HG03575 (cell line): ENCODE data around the gene BRSK1.

ENCODE experiments used
- ATAC-seq: cut with Tn5 transposase; IDR thresholded peaks from one replicate; pipeline ENCODE4 v1.9.1; 2021; ENCODE audit not compliant: unreplicated experiment, insufficient number of reproducible peaks, low FRiP score; ENCODE audit errors: extremely low read depth

Gene BRSK1

GRCh38 chr19:55269299-55269698 lies 14.5 kb upstream of the BRSK1 start:
- ATAC-seq, result no peak

GRCh38 chr19:55270172-55270942 lies 13.4 kb upstream of the BRSK1 start:
- ATAC-seq, result no peak

- ATAC-seq, result no peak
Observed at GRCh38 chr19:55272142-55272541, 11.7 kb upstream of the BRSK1 start.

GRCh38 chr19:55273978-55274707 lies 9.7 kb upstream of the BRSK1 start:
- no peak for ATAC-seq

DNA sequence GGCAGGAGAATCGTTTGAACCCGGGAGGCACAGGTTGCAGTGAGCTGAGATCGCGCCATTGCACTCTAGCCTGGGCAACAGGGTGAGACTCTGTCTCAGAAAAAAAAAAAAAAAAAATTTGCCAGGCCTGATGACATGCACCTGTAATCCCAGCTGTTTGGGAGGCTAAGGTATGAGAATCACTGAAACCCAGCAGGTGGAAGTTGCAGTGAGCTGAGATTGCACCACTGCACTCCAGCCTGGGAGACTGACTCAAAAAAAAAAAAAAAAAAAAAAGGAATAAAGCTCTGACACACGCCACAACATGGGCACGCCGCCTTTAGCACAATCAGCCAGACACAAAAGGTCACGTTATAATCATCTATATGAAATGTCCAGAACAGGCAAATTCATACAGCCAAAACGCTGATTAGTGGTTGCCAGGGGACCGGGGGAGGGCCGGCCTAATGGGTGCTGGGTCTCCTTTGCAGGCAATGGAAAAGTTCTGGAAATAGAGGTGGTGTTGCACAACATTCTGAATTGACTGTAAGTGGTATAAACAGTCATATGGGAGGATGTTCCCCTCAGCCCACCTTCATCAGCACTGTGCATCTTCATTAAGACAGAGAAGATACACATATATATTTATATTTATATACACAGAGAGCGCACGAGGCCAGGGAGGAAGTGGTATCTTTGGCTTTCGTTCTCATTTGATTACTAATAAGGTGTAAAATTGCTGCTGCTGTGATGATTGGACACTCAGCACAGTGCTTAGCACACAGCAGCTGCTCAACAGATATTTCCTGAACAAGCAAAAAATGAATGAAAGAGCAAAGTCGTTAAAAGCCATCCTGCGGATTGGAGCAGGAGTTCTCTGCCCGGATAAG lies 7.7 kb upstream of the BRSK1 start:
- ATAC-seq, result no peak

GRCh38 chr19:55276720-55277430 lies 6.9 kb upstream of the BRSK1 start:
- no peak for ATAC-seq

- no peak for ATAC-seq
Observed at GRCh38 chr19:55277494-55277893, 6.3 kb upstream of the BRSK1 start.

GRCh38 chr19:55278391-55279135 lies 5.2 kb upstream of the BRSK1 start:
- no peak for ATAC-seq

DNA sequence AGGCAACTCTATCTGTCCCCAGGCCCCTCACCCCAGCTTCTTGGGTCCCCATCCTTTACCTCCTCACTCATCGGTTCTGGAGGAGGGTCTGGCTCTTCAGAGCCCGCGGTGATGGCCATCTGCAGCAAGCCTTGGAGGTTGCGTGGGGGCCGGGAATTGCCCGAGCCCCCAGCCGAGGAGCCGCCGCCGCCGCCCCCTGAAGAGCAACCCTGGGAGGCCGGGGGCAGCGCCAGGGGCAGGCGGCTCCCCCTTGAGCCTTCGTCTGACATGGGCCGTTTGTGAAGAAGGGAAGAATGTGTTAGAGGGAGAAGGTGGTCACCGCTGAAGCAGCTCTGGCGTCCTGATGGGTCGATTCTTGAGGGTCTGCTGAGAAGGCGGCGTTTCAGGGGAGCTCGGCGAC lies 4.5 kb upstream of the BRSK1 start:
- no peak for ATAC-seq

DNA sequence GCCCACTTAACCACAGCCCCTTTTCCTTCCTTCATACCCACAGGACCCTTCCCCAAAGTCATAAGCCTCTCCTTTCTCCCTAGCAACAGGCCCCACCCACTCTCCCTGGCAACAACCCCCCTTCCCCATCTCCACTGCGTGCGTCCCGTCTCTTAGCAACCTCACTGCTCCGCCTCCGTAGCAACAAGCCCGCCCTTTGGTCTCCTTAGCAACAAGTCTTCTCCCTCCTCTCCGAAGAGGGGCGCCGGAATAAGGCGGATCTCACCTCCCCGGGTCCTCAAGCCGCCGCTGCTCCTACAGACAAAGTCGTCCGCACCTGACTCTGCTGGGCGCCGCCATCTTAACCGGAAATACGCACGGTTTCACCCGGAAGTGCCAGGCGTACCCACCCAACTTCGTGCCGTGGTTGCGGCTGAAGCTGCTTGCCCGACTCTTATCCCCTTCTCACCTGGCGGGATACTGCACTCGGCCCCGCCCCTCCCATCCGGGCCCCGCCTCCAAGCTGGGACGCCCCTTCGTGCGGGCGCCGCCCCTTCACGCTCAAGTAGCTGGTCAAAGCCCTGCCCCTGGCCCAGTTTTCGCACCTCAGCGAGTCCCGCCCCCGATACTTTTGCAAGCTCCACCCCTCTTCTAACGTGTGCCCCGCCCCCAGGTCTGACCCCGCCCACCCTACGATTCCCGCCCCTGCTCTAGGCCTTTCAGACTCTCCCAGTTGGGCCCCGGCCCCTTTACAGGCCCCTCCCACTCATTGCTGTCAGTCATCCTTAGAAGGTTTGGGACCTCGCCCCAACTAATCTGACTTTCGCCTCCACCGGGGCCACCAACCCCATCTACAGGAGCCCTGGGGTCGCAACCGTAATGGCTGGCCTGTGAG lies 3.8 kb upstream of the BRSK1 start, which contains the start of gene HSPBP1:
HSPBP1 (minus strand) TSS at position 341 of the 874 bp plus-strand sequence. CDS start 502 bp downstream, outside the sequence.
- ATAC-seq, result no peak

GRCh38 chr19:55284405-55285058 lies 735 bp downstream of the BRSK1 start:
- ATAC-seq, result no peak

GRCh38 chr19:55285229-55285890 lies 1.6 kb downstream of the BRSK1 start:
- ATAC-seq, result no peak

- no peak for ATAC-seq
Observed at GRCh38 chr19:55287361-55288079, 3.7 kb downstream of the BRSK1 start.

DNA sequence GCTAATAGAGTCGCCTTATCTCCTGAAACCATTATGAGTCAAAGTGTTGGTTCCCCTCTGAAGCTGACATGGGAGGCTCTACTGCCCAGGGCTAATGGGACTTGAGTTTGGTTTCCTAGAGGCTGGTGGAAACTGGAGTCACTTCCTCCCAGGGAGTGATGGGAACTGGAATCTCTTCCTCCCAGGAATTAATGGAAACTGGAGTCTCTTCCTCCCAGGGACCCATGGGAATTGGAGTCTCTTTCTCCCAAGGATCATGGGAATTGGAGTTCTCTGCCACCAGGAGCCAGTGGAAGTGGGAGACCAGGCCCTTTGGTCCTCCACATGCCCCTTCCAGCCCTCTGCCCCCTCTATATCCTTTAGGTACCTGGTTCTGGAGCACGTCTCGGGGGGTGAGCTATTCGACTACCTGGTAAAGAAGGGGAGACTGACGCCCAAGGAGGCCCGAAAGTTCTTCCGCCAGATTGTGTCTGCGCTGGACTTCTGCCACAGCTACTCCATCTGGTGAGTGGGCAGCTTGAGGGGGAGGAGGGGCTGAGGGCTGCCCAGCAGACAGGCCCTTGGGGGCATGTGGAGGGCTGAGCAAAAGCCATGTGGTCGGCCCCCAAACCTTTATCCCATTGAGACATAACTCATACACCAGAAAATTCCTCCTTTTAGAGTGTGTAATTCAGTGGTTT lies 5.5 kb downstream of the BRSK1 start:
- no peak for ATAC-seq

DNA sequence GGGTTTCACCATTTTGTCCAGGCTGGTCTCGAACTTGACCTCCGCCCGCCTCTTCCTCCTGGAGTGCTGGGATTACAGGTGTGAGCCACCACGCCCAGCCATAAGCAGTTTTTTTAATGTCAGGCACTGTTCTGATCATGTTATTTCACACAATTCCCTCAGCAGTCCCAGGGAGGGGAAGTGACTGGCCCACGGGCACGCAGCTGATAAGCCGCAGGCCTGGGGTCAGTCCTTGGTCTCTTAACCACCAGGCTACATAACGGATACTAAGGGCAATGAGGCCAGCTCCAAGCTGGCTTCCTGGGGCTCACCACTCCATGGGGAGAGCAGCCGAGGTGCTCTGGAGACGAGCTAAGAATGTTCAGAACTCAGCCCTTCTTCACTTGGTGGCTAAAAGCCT lies 13.5 kb downstream of the BRSK1 start:
- ATAC-seq, result no peak
